HEK293T (cell line): ENCODE results near the gene KRTAP10-5.

Experiments used
- CTCF ChIA-PET: fragments of 350-600 bp; formaldehyde crosslinking; extraction: SDS; loops from one replicate; lab custom pipeline; 2021; ENCODE audit warnings: antibody characterized with exemption, inconsistent platforms; lab: Yijun Ruan, JAX
- POLR2A ChIA-PET: fragments of 350-600 bp; formaldehyde crosslinking; extraction: SDS; loops from one replicate; lab custom pipeline; 2020; ENCODE audit warnings: antibody characterized with exemption, inconsistent platforms; lab: Yijun Ruan, JAX
- DNase-seq: peaks from one replicate; pipeline ENCODE4 v3.0.0; 2012; ENCODE audit warnings: mixed read lengths; ENCODE audit errors: extremely low spot score
- ARNT ChIP-seq: fragments of 450-650 bp; IDR thresholded peaks from 2 replicates; pipeline ENCODE4 v1.6.1; 2017; ENCODE audit warnings: mild to moderate bottlenecking
- BHLHE40 ChIP-seq: fragments of 450-650 bp; IDR thresholded peaks from 2 replicates; pipeline ENCODE4 v1.6.1; 2016; ENCODE audit warnings: mild to moderate bottlenecking, moderate library complexity, borderline replicate concordance
- CTBP1 ChIP-seq: fragments of 450-650 bp; IDR thresholded peaks from 2 replicates; pipeline ENCODE4 v1.6.1; 2016; ENCODE audit warnings: borderline replicate concordance
- ELF4 ChIP-seq: fragments of 450-650 bp; IDR thresholded peaks from 2 replicates; pipeline ENCODE4 v1.6.1; 2017; ENCODE audit warnings: antibody characterized with exemption
- FOXA1 ChIP-seq: fragments of 450-650 bp; IDR thresholded peaks from 2 replicates; pipeline ENCODE4 v1.6.1; 2016; ENCODE audit warnings: mild to moderate bottlenecking
- FOXK2 ChIP-seq: fragments of 450-650 bp; IDR thresholded peaks from 2 replicates; pipeline ENCODE4 v1.6.1; 2016; ENCODE audit warnings: mild to moderate bottlenecking
- FOXM1 ChIP-seq: fragments of 450-650 bp; IDR thresholded peaks from 2 replicates; pipeline ENCODE4 v1.6.1; 2017; ENCODE audit warnings: mild to moderate bottlenecking, borderline replicate concordance
- HDGF ChIP-seq: fragments of 450-650 bp; IDR thresholded peaks from 2 replicates; pipeline ENCODE4 v1.6.1; 2017; ENCODE audit warnings: antibody characterized with exemption, borderline replicate concordance
- L3MBTL2 ChIP-seq: fragments of 450-650 bp; conservative IDR thresholded peaks from 2 replicates; pipeline ENCODE4 v1.6.1; 2016; ENCODE audit warnings: mild to moderate bottlenecking
- LEF1 ChIP-seq: fragments of 450-650 bp; IDR thresholded peaks from 2 replicates; pipeline ENCODE4 v1.6.1; 2017; ENCODE audit warnings: mild to moderate bottlenecking, borderline replicate concordance
- NFRKB ChIP-seq: fragments of 450-650 bp; IDR thresholded peaks from 2 replicates; pipeline ENCODE4 v1.6.1; 2016; ENCODE audit warnings: mild to moderate bottlenecking, moderate library complexity
- SP1 ChIP-seq: fragments of 450-650 bp; IDR thresholded peaks from 2 replicates; pipeline ENCODE4 v1.6.1; 2017
- SUZ12 ChIP-seq: fragments of 450-650 bp; IDR thresholded peaks from 2 replicates; pipeline ENCODE4 v1.6.1; 2016; ENCODE audit warnings: mild to moderate bottlenecking
- TARDBP ChIP-seq: fragments of 450-650 bp; IDR thresholded peaks from 2 replicates; pipeline ENCODE4 v1.6.1; 2016
- ZNF384 ChIP-seq: fragments of 450-650 bp; IDR thresholded peaks from 2 replicates; pipeline ENCODE4 v1.6.1; 2016
- TF ChIP-seq, protein P1 (sequence below): fragments of 450-650 bp; IDR thresholded peaks from 2 replicates; pipeline ENCODE4 v1.6.1; 2016

Gene KRTAP10-5

DNA sequence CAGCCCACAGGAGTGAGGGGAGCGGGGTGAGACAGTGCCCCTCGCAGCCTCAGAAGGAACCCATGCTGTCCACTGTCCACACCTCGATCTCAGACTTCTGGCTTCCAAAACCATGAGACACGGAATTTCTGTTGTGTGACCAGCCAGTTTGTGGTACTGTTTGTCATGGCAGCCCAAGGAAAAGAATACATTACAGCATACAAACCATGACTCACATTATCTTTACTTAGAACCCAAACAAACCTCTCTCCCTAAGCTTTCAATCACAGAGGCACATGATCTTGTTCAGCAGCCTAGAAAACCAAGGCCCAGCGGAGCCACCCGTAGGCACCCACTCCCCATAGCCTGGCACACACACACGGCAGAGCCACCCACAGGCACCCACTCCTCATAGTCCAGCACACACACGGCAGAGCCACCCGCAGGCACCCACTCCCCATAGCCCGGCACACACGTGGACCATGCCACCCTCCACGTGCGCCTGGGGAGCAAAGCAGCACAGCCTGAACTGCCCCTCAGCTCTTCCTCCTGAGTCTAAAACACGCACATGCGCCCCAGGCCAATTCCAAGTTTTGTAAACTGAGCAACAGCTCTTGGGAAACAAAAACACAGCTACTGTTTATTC is 7.3 kb downstream of the KRTAP10-5 start:
- CTCF ChIA-PET = no interaction called here
- DNase-seq = no peak
- POLR2A ChIA-PET = no interaction called here
- TF ChIP-seq L3MBTL2 (no peak), ELF4 (no peak), SP1 (no peak), FOXK2 (no peak), ZNF384 (no peak), FOXA1 (no peak), NFRKB (no peak), TARDBP (no peak), FOXM1 (no peak), ARNT (no peak), CTBP1 (no peak), SUZ12 (no peak), LEF1 (no peak), BHLHE40 (no peak), HDGF (no peak)
- TF ChIP-seq, protein P1, sequence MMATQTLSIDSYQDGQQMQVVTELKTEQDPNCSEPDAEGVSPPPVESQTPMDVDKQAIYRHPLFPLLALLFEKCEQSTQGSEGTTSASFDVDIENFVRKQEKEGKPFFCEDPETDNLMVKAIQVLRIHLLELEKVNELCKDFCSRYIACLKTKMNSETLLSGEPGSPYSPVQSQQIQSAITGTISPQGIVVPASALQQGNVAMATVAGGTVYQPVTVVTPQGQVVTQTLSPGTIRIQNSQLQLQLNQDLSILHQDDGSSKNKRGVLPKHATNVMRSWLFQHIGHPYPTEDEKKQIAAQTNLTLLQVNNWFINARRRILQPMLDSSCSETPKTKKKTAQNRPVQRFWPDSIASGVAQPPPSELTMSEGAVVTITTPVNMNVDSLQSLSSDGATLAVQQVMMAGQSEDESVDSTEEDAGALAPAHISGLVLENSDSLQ = no peak

DNA sequence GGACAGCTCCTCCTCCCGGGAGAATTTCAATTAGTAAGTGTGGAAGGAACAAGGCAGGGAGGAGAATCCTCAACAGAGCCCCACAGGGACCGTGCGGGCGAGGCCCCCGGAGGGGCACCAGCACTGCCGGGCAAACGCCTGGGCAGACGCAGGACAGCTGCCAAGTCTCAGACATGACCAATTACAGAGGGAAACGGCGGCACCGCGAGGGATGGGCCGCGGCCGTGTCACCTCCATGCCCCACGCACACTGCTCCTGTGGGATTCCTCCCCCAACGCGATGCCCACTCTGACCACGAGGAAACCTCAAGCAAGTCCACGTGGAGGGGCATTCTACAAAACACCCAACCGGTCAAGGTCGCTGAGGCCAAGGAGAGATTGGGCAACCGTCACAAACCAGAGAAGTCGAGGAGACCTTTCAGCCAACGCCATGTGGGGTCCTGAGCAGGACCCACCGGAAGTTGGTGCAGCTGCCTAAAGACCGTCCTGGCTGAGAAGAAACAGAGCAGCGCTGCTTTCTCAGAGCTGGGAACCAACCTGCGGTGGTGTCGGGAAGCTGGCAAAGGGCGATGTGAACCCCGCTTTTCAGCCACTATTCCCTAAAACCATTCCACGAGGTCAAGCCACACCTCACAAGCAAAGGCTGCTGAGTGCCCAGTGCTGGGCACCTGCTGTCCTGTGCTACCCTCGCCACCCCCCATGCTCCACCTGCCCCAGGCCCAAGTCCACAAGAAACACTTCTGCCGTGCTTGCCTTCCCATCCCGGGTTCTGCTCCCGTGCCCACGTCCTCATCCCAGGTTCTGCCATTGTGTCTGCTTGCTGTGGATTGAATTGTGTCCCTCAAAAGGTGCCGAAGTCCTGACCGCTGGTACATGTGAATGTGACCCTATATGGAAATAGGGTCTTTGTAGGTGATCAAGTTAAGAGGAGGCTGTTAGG is 8.3 kb downstream of the KRTAP10-5 start:
- no peak for DNase-seq
- CTCF ChIA-PET = no interaction called here
- TF ChIP-seq L3MBTL2 = no peak
- TF ChIP-seq FOXK2 = no peak
- TF ChIP-seq NFRKB = no peak
- TF ChIP-seq ZNF384 = no peak
- TF ChIP-seq SP1 = no peak
- no peak for TF ChIP-seq ELF4
- no peak for TF ChIP-seq FOXM1
- TF ChIP-seq, protein P1 = no peak
- TF ChIP-seq LEF1 = no peak
- no peak for TF ChIP-seq ARNT
- TF ChIP-seq HDGF = no peak
- TF ChIP-seq BHLHE40 = no peak
- no peak for TF ChIP-seq SUZ12
- TF ChIP-seq TARDBP = no peak
- no peak for TF ChIP-seq CTBP1
- TF ChIP-seq FOXA1 = no peak
- POLR2A ChIA-PET = no interaction called here

DNA sequence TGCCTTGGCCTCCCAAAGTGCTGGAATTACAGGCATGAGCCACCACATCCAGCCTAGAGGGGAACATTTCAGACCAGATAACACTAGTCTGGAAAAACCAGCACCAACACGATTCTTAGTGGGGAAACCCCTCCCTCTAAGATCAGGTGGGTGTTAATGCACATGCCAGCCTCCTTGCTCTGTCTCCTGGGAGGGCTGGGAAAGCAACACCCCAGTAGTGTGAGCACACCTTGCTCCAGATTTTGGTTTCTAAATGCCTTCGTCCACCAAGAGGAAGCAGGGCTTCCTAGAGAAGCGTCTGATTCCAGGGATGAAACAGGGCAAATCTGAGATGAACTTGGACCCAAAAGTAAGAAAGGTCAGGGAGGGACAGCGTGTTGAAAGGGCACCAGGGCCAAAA is 9.1 kb downstream of the KRTAP10-5 start:
- POLR2A ChIA-PET = no interaction called here
- CTCF ChIA-PET = no interaction called here
- TF ChIP-seq TARDBP (no peak), ELF4 (no peak)
- DNase-seq = no peak

- no peak for DNase-seq
- TF ChIP-seq, protein P1 = no peak
- no peak for TF ChIP-seq SUZ12
- no peak for TF ChIP-seq ZNF384
- ChIA-PET CTCF (no interaction called here), POLR2A (no interaction called here)
These were observed 10.4 kb downstream of the KRTAP10-5 start for GRCh38 chr21:44569861-44570517.

DNA sequence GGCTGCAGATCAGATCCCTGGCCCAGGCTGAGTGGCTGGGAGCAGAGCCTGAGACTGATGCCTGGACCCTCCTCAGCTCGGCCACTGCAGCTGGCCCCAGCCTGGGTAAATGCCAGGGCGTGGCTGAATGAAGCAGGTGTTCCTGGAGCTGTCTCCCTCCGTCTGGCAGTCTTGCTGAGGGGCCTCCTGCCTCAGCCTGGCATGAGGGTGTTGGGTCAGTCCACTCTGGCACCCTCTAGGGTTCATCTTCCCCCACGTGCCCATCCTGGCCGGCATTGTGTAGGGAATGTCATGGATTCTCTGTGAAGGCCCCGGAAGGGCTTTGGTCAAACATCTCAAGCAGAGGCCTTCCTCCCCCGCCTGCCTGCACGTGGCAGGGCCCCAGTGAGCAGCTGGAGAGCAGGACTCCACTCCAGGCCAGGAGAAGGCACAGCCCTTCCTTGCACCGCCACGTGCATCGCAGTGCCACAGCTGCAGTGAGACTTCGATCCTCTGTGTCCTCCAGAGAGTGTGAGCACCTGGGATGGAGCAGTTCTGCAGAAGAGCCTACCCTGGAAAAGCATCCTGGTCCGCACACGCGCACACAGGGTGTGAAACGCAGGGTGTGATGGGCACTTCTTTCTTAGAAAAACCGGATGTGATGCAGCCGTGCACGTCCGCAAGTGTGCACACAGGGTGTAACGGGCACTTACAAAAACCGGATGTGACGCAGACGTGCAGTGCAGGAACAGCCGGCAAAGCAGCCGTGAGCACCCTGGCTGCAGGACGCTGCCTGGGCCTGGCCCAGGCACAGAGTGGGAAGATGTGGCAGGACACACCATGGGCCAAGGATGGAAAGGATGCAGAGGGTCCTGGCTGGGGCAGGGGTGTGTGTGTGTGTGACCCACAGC is 11.5 kb downstream of the KRTAP10-5 start:
- DNase-seq = no peak
- CTCF ChIA-PET = no interaction called here

More for the DNA sequence above, 11.5 kb downstream of the KRTAP10-5 start:
- POLR2A ChIA-PET = no interaction called here
- TF ChIP-seq SP1 (no peak), LEF1 (no peak), ZNF384 (no peak), CTBP1 (no peak)
